Keratinocyte (primary cell): ENCODE measurements around the gene ITIH4. TPM values are rescaled to one million over a fixed set of nuclear protein-coding genes. Genes with fewer than 3 reads are reported as not detected.

ENCODE experiments used
- DNase-seq: peaks from one replicate; pipeline ENCODE4 v3.0.0-alpha.2; 2011; ENCODE audit warnings: low read depth, missing footprints, low spot score
- FAIRE-seq: peaks from 2 replicates; lab custom pipeline; 2011; peaks lifted over from hg19 to GRCh38; lab: Jason Lieb, UNC
- H2AFZ ChIP-seq: 2 replicates; pipeline ENCODE4 v1.6.0; 2012; ENCODE audit warnings: low read length, control low read depth, inconsistent platforms; ENCODE audit not compliant: control insufficient read depth
- H3K27ac ChIP-seq: 2 replicates; pipeline ENCODE4 v1.5.1; 2011; ENCODE audit warnings: low read length; ENCODE audit not compliant: control insufficient read depth, insufficient read depth
- H3K27me3 ChIP-seq: 3 replicates; pipeline ENCODE4 v1.6.0; 2011; ENCODE audit warnings: low read length; ENCODE audit not compliant: control insufficient read depth, insufficient read depth; ENCODE audit errors: extremely low read depth
- H3K36me3 ChIP-seq, 2 experiments: 2 replicates in 1 of 2; 3 replicates in 1 of 2; pipeline ENCODE4 v1.5.1; 2011; ENCODE audit warnings: low read length in 2 of 2, mild to moderate bottlenecking in 1 of 2; ENCODE audit not compliant: control insufficient read depth in 2 of 2, insufficient read depth in 2 of 2; ENCODE audit errors: extremely low read depth in 1 of 2
- H3K4me1 ChIP-seq: 3 replicates; pipeline ENCODE4 v1.5.1; 2011; ENCODE audit warnings: low read length; ENCODE audit not compliant: control insufficient read depth, insufficient read depth; ENCODE audit errors: extremely low read depth
- H3K4me2 ChIP-seq: 3 replicates; pipeline ENCODE4 v1.6.0; 2011; ENCODE audit warnings: low read depth, low read length; ENCODE audit not compliant: control insufficient read depth, insufficient read depth; ENCODE audit errors: extremely low read depth
- H3K4me3 ChIP-seq, 3 experiments: fragments of 200-600 bp in 1 of 3; sonication (generic) in 1 of 3; 2 replicates in 2 of 3; 3 replicates in 1 of 3; pipeline ENCODE4 v1.5.1; 2011 to 2016; ENCODE audit warnings: low read length in 3 of 3, mild to moderate bottlenecking in 3 of 3, control low read depth in 2 of 3, inconsistent platforms in 1 of 3, low read depth in 1 of 3, mixed read lengths in 1 of 3, mixed run types in 1 of 3, moderate library complexity in 1 of 3; ENCODE audit not compliant: control insufficient read depth in 2 of 3, insufficient read depth in 2 of 3; ENCODE audit errors: extremely low read depth in 1 of 3
- H3K79me2 ChIP-seq: 2 replicates; pipeline ENCODE4 v1.6.0; 2012; ENCODE audit warnings: low read length; ENCODE audit not compliant: control insufficient read depth, insufficient read depth
- H3K9ac ChIP-seq: 3 replicates; pipeline ENCODE4 v1.6.0; 2011; ENCODE audit warnings: low read length; ENCODE audit not compliant: control insufficient read depth, insufficient read depth; ENCODE audit errors: extremely low read depth
- H3K9me1 ChIP-seq: 3 replicates; pipeline ENCODE4 v1.6.0; 2011; ENCODE audit warnings: low read length; ENCODE audit not compliant: control insufficient read depth, insufficient read depth; ENCODE audit errors: extremely low read depth
- H3K9me3 ChIP-seq: 2 replicates; pipeline ENCODE4 v1.5.1; 2012; ENCODE audit warnings: low read depth, low read length; ENCODE audit not compliant: control insufficient read depth
- H4K20me1 ChIP-seq: 3 replicates; pipeline ENCODE4 v1.6.0; 2011; ENCODE audit warnings: low read length; ENCODE audit not compliant: control insufficient read depth, insufficient read depth; ENCODE audit errors: extremely low read depth
- EZH2 ChIP-seq: IDR thresholded peaks from one replicate; pipeline ENCODE4 v1.6.1; 2012; ENCODE audit warnings: inconsistent platforms, mild to moderate bottlenecking, low read length, moderate library complexity
- dilution Hi-C: fragments of 300-500 bp; cut with MboI; formaldehyde crosslinking; loops from one replicate; pipeline ENCODE4 v1.7.0; 2020; ENCODE audit warnings: low sequenced_read_pairs; ENCODE audit not compliant: extremely low pct_ligation_motif_present
- polyA plus RNA-seq, 5 experiments: library from polyadenylated mRNA; depleted of rRNA in 3 of 5; stranded (reverse) in 3 of 5; stranded (forward) in 1 of 5; unstranded in 1 of 5; fragments of >200 nt; gene quantifications; 1 replicate in 1 of 5; 2 replicates in 3 of 5; 3 replicates in 1 of 5; pipeline versions ENCODE4 v1.2.1 to v1.2.3, GENCODE V29; 2011 to 2012; ENCODE audit warnings: missing spikeins in 2 of 5, low read depth in 1 of 5, low replicate concordance in 1 of 5
- TF ChIP-seq, protein P1 (sequence below), 3 experiments: IDR thresholded peaks in 1 of 3; conservative IDR thresholded peaks in 1 of 3; optimal IDR thresholded peaks in 1 of 3; 2 replicates in 2 of 3; 3 replicates in 1 of 3; pipeline versions ENCODE3 to v1.5.1; 2011; ENCODE audit warnings: low read length in 3 of 3, mild to moderate bottlenecking in 3 of 3, moderate library complexity in 2 of 3, control low read depth in 1 of 3, inconsistent platforms in 1 of 3; ENCODE audit not compliant: insufficient read depth in 2 of 3; ENCODE audit errors: extremely low read depth in 1 of 3

ITIH4 gene
- polyA plus RNA-seq, 1 donor (not counting 4 experiments of a cell fraction or from before 2014, with no cell fraction given) = 1.4 TPM

DNA sequence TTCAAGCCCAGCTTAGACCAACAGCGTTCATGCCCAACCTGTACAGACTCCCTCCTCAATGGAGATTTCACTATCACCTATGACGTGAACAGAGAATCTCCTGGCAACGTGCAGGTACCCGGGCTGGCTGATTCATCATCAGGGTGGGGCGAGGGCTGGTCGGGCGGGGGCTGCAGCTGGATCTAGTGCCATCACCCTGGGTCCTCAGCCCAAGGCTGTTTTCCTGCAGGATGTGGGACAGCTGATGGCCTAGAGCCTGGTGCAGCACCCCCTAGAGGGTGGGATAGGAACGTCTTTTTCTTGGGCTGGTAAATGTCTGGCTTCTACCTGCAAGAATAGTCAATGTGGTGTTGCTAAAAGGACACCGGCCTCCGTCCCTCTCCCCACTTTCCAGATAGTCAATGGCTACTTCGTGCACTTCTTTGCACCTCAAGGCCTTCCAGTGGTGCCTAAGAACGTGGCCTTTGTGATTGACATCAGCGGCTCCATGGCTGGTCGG, 31.4 kb downstream of the ITIH4 start:
- Histone ChIP-seq H3K9ac (no peak overlapping the region), H4K20me1 (no peaks in the 10 kb centered on the region), H3K4me1 (peaks cover 4% of the 10 kb centered on the region), H3K4me2 (no peak overlapping the region), H3K4me3 (no peak overlapping the region), H3K9me1 (peaks cover 2% of the 10 kb centered on the region), H2AFZ (no peak overlapping the region), H3K27me3 (peaks cover 4% of the 10 kb centered on the region), H3K36me3 (no peaks in the 10 kb centered on the region), H3K9me3 (no peaks in the 10 kb centered on the region), H3K27ac (no peak overlapping the region), H3K79me2 (no peaks in the 10 kb centered on the region)
- dilution Hi-C loops = no loop called here
- peak; percentile 70 for DNase-seq
- TF ChIP-seq, protein P1, sequence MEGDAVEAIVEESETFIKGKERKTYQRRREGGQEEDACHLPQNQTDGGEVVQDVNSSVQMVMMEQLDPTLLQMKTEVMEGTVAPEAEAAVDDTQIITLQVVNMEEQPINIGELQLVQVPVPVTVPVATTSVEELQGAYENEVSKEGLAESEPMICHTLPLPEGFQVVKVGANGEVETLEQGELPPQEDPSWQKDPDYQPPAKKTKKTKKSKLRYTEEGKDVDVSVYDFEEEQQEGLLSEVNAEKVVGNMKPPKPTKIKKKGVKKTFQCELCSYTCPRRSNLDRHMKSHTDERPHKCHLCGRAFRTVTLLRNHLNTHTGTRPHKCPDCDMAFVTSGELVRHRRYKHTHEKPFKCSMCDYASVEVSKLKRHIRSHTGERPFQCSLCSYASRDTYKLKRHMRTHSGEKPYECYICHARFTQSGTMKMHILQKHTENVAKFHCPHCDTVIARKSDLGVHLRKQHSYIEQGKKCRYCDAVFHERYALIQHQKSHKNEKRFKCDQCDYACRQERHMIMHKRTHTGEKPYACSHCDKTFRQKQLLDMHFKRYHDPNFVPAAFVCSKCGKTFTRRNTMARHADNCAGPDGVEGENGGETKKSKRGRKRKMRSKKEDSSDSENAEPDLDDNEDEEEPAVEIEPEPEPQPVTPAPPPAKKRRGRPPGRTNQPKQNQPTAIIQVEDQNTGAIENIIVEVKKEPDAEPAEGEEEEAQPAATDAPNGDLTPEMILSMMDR (optimal IDR thresholded peaks at IDR 0.05 in 1 of 3, IDR thresholded peaks at IDR 0.05 in 1 of 3, conservative IDR thresholded peaks at IDR 0.05 in 1 of 3; ENCODE audit: extremely low read depth in 1 of 3, insufficient read depth in 2 of 3, low read length in 3 of 3) = peak in 2 of 3 experiments; percentile 74 to 80
- TF ChIP-seq EZH2 = no peak
- peak; percentile 82 for FAIRE-seq

DNA sequence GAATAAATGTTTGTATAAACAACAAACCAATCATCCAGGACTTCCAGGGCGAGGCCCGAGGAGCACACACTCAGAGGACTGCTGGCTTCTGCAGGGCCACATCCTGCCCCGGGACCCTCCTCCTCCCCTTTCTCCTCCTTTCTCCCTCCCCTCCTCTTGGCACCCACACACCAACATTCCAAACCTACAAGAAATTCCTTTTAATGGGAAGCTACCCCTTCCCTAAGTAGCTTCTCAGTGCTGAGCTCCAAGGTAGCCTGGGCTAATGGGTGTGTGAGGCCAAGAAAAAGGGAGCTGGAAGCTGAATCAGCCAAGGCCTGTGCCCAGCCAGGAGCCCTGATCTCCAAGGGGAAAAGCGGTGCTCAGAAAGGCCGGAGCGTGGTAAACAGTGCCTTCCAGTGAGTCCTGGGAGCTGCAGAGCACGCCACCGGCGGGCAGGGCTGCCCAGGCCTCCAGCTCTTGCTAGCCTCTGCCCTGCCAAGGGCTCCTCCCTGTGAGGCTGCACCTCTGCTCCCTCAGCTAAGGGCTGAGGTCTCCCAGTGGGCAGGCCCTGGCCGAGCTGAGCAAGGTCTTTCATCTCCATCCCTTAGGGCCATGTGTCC, 32.0 kb downstream of the ITIH4 start:
- TF ChIP-seq, protein P1 (optimal IDR thresholded peaks at IDR 0.05 in 1 of 3, IDR thresholded peaks at IDR 0.05 in 1 of 3, conservative IDR thresholded peaks at IDR 0.05 in 1 of 3; ENCODE audit: extremely low read depth in 1 of 3, insufficient read depth in 2 of 3, low read length in 3 of 3) = no peak
- no peak for TF ChIP-seq EZH2

More for the DNA sequence above, 32.0 kb downstream of the ITIH4 start:
- Histone ChIP-seq H3K4me2 (no peak overlapping the region), H3K27ac (no peak overlapping the region), H3K9me1 (peaks cover 2% of the 10 kb centered on the region), H3K36me3 (no peaks in the 10 kb centered on the region), H3K79me2 (no peaks in the 10 kb centered on the region), H3K4me3 (no peak overlapping the region), H2AFZ (no peak overlapping the region), H4K20me1 (no peaks in the 10 kb centered on the region), H3K4me1 (peaks cover 4% of the 10 kb centered on the region), H3K27me3 (peaks cover 4% of the 10 kb centered on the region), H3K9me3 (no peaks in the 10 kb centered on the region), H3K9ac (no peak overlapping the region)
- no peak for DNase-seq
- dilution Hi-C loops = no loop called here
- FAIRE-seq = no peak
